ENCODE data around the gene MFN2.
"Not testable (repeated sequence)": the region's sequence is repeated elsewhere in the genome, so short reads cannot be mapped to it uniquely, and the experiment has no call there.

The MFN2 gene

GRCh38 chr1:12028957-12029511, 48.8 kb downstream of the MFN2 start:
- no peak for DNase-seq

- no peak for DNase-seq
Observed at GRCh38 chr1:12029720-12030339, 49.6 kb downstream of the MFN2 start.

- peak; percentile 22 for DNase-seq
Observed at GRCh38 chr1:12031039-12031980, 51.1 kb downstream of the MFN2 start.

GRCh38 chr1:12032161-12032621, 51.9 kb downstream of the MFN2 start:
- DNase-seq: no peak

GRCh38 chr1:12033441-12033840, 53.2 kb downstream of the MFN2 start:
- not testable (repeated sequence) for DNase-seq

GRCh38 chr1:12034381-12034801, 54.1 kb downstream of the MFN2 start:
- no peak for DNase-seq

- DNase-seq: no peak
Observed at GRCh38 chr1:12035312-12035711, 55.1 kb downstream of the MFN2 start.

GRCh38 chr1:12037486-12038355, 57.5 kb downstream of the MFN2 start:
- DNase-seq: no peak

GRCh38 chr1:12038356-12039163, 58.3 kb downstream of the MFN2 start:
- DNase-seq: no peak

GRCh38 chr1:12039164-12039525, 58.9 kb downstream of the MFN2 start:
- DNase-seq: no peak

- not testable (repeated sequence) for DNase-seq
Observed at GRCh38 chr1:12039824-12040456, 59.7 kb downstream of the MFN2 start.

GRCh38 chr1:12040457-12041051, 60.3 kb downstream of the MFN2 start:
- no peak for DNase-seq

- DNase-seq: not testable (repeated sequence)
Observed at GRCh38 chr1:12044187-12044877, 64.1 kb downstream of the MFN2 start.

GRCh38 chr1:12046749-12047119, 66.5 kb downstream of the MFN2 start:
- no peak for DNase-seq

GRCh38 chr1:12047120-12047876, 67.1 kb downstream of the MFN2 start:
- peak; percentile 51 for DNase-seq

GRCh38 chr1:12048372-12048771, 68.1 kb downstream of the MFN2 start:
- no peak for DNase-seq

- DNase-seq: no peak
Observed at GRCh38 chr1:12049616-12050015, 69.4 kb downstream of the MFN2 start.

GRCh38 chr1:12051361-12051760, 71.1 kb downstream of the MFN2 start:
- DNase-seq: no peak

- peak; percentile 33 for DNase-seq
Observed at GRCh38 chr1:12052008-12052573, 71.8 kb downstream of the MFN2 start.
